Globus pallidus (tissue), 1 donor: ENCODE data around the gene KLHL28.
"Not testable (repeated sequence)": the region's sequence is repeated elsewhere in the genome, so short reads cannot be mapped to it uniquely, and the experiment has no call there.

Experiments
- DNase-seq: peaks from one replicate; pipeline ENCODE4 v3.0.0-alpha.2; 2015; ENCODE audit warnings: low spot score

KLHL28 gene

GRCh38 chr14:44896275-44897040 lies 65.3 kb downstream of the KLHL28 start:
- peak; percentile 19 for DNase-seq

DNA sequence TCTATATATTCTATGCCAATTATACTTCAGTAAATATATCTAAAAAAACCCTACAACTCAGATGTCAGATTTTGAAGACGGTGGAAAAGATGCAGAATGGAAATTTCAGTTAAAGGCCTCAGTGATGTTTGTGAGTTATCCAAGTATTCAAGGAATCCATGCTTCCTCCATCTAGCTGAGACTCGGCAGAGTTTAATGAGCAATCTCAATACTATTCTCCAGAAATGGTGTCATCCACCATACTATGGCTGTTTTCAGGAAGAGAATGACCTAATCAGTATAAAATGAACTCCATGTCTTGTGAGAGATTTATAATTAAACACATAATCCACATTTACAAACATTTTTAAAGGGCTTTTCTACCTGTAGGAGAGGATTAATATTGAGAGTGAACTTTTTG lies 66.0 kb downstream of the KLHL28 start:
- no peak for DNase-seq

GRCh38 chr14:44893535-44893934 lies 68.2 kb downstream of the KLHL28 start:
- no peak for DNase-seq

GRCh38 chr14:44891726-44892372 lies 69.9 kb downstream of the KLHL28 start:
- not testable (repeated sequence) for DNase-seq

DNA sequence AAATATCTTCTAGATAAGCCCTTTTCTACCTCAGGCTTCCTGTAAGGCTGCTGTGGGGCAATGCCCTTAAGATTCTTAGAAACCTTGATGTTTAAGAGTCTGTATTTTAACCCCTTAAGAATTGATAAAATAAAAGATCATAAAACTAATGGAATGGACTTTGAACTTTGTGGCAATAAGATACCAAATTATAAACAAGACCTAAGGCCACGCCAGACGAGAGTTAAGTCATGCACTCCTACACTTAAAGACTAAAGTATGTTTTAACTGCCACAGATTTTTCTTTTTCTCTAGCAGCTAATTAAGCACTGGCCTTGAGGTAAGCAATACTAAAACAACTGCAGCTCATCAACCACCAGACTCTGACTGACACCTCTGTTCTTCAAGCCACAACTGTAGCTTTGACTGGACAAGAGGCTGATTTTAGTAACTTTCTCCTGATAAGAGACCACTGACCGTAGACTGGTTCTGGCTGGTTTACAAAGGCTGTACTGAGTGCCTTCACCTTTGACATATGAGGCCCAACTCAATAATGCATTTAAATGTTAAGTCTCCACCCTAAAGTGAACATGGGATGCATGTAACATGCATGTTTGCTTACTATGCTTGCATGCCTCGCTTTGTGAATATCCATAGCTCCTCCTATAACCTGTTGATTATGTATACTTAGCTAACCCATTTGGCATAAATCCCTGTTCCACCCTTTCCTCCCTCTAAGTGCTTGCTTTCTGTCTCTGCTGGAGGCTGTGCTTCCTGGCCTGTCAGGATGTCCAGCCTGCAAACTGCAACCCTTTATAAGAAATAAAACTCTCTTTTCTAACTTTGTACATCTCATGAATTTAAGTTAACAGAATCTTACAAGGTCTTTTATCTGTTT lies 71.9 kb downstream of the KLHL28 start:
- no peak for DNase-seq

- no peak for DNase-seq
Measured at GRCh38 chr14:44887596-44887955, 74.2 kb downstream of the KLHL28 start.

- no peak for DNase-seq
Measured at GRCh38 chr14:44886860-44887595, 74.7 kb downstream of the KLHL28 start.

GRCh38 chr14:44880791-44881190 lies 81.0 kb downstream of the KLHL28 start:
- no peak for DNase-seq
